ENCODE data around the gene WWOX. TPM values are rescaled to one million over a fixed set of nuclear protein-coding genes. Genes with fewer than 3 reads are reported as not detected.

The WWOX gene
- total RNA-seq, 1 donor, result 8.2 TPM

DNA sequence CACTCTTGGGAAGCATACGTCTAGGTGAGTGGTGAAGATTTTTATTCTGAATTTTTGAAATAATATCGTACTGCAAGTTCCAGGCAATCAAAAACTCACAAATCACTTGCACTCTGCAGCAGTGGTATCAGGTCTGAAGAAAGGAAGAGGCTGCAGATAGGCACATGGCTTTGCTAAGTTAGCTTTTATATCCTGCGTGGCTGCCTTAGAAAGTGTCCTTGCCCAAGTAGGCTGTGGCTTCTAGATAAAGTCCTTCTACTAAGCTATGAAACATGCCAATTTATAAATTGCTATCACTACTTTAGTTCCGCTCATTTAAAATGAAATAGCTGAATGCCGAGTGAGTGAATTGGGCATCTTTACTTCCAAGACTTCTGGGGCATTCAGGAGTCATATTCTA is 17.9 kb downstream of the WWOX start:
- H3K4me3 ChIP-seq (ENCODE audit: low read depth, low read length), result no peak overlapping the region
- no peak for DNase-seq (ENCODE audit: low read depth)
- TF ChIP-seq, protein P1, sequence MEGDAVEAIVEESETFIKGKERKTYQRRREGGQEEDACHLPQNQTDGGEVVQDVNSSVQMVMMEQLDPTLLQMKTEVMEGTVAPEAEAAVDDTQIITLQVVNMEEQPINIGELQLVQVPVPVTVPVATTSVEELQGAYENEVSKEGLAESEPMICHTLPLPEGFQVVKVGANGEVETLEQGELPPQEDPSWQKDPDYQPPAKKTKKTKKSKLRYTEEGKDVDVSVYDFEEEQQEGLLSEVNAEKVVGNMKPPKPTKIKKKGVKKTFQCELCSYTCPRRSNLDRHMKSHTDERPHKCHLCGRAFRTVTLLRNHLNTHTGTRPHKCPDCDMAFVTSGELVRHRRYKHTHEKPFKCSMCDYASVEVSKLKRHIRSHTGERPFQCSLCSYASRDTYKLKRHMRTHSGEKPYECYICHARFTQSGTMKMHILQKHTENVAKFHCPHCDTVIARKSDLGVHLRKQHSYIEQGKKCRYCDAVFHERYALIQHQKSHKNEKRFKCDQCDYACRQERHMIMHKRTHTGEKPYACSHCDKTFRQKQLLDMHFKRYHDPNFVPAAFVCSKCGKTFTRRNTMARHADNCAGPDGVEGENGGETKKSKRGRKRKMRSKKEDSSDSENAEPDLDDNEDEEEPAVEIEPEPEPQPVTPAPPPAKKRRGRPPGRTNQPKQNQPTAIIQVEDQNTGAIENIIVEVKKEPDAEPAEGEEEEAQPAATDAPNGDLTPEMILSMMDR (IDR thresholded peaks at IDR 0.05; ENCODE audit: insufficient read depth, low read depth, low read length), result no peak

DNA sequence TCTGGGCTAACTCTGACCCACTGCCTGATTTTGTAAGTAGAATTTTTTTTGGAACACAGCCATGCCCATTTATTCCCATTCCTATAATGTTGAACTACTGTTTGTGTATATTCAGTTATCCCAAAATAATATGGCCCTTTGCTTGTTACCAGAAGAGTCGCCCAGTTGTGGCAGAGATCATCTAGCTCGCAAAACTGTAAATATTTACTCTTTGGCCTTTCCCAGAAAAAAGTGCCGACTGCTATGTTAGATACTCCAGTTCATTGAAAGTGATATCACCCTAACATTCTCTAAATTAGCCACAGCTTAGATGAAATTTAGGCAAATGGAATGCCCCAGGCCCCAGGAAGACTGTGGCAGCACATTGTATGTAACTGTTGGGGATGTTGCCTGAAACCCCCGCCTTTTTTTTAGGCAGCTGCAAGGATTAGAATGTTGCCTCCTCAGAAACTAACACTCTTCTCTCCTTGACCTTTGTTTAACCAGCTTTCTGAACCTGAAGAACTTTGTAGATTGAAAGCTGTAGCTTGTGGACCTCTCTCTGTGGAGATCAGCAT is 19.1 kb downstream of the WWOX start:
- DNase-seq (ENCODE audit: low read depth), result no peak
- H3K4me3 ChIP-seq (ENCODE audit: low read depth, low read length), result no peak overlapping the region
- TF ChIP-seq, protein P1 (IDR thresholded peaks at IDR 0.05; ENCODE audit: insufficient read depth, low read depth, low read length), result no peak

DNA sequence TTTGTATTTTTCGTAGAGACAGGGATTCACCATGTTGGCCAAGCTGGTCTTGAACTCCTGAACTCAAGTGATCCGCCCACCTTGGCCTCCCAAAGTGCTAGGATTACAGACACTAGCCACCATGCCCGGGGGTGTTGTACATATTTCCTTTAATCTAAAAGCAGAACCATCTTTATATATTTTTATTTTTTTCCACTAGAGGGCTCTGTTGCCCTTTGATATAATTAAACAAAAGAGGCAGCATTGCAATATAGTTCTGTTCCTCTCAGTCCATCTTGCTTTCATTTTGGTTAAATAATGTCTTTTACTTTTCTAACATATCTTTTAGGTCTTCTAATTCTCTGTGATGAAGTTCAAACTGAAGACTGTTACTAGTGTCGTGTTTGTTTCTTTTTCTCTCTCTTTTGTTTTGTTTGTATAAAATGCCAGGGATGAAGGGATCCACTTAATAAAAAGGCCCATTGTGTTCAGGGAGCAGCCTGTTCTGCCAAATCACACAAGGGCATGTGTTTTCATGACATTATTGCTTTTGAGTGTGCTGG is 23.4 kb downstream of the WWOX start:
- DNase-seq (ENCODE audit: low read depth), result peak; percentile 69
- no peak overlapping the region for H3K4me3 ChIP-seq (ENCODE audit: low read depth, low read length)
- TF ChIP-seq, protein P1 (IDR thresholded peaks at IDR 0.05; ENCODE audit: insufficient read depth, low read depth, low read length), result peak; percentile 42

DNA sequence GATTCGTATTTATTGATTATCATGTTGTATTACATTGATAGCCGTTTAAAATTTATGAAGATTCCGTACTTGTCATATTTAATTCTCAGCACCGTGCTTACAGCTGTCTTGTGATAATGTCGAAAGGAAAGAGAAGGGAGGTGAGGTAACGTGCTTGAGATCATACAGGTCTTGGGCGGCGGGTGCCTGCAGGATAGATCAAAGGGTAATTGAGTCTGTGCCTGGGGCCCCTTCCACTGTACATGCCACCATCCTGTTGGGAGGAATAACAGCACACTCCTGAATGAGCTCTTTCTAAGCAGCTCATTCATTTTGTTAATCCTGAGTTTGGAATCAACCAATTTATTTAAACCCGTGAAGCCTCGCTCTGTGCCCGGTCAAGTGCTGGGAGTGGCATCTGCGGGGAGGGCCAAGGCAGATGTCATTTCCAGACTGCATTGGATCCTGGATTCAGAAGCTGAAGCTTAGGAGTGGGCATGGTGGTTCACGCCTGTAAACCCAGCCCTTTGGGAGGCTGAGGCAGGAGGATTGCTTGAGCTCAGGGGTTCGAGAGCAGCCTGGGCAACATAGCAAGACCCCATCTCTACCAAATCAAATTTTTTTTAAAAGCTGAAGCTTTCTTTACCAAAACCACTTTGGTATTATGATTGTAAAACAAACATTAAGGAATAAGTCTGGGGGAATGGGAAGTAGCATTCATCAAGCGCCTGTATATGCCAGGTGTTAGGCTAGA is 25.8 kb downstream of the WWOX start:
- DNase-seq (ENCODE audit: low read depth), result no peak
- TF ChIP-seq, protein P1 (IDR thresholded peaks at IDR 0.05; ENCODE audit: insufficient read depth, low read depth, low read length), result no peak
- no peak overlapping the region for H3K4me3 ChIP-seq (ENCODE audit: low read depth, low read length)

DNA sequence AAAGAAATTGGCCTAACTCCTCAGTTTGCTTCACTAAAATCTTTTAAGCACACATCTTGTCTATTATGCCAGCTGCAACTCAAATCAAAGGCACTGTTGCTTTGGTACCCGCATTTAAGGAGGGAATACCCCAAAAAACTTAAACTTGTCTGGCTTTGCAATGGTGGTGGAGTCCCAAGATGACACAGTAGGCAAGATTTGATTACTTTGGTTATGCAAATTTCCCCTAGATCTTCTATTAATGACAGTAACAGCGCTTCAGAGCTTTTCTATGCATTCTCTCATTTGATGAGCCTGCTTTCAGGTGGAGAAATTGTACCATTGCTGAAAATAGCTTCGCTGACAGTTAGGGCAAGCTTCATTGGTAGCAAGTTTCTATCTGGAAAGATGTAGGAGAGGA is 27.2 kb downstream of the WWOX start:
- no peak for DNase-seq (ENCODE audit: low read depth)
- TF ChIP-seq, protein P1 (IDR thresholded peaks at IDR 0.05; ENCODE audit: insufficient read depth, low read depth, low read length), result no peak
- H3K4me3 ChIP-seq (ENCODE audit: low read depth, low read length), result no peak overlapping the region

DNA sequence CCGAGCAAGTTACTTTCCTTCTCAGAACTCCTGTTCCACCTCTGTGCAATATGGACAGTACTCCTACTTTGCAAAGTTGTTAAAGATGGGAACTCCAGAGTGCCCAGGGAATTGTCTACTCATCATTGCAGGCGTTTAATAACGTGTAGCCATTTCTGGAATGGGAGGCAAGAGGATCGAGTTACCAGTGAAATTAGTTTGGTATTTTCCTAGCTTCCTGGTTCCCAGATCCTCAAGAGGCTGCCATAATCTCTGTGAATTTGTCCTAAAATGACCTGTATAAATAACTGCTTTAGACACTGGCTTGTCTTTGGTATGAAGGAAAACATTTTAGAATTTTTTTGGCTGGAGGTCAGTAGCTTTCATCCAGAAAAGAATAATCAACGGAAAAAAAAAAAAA is 27.7 kb downstream of the WWOX start:
- peak; percentile 67 for DNase-seq (ENCODE audit: low read depth)
- TF ChIP-seq, protein P1 (IDR thresholded peaks at IDR 0.05; ENCODE audit: insufficient read depth, low read depth, low read length), result no peak
- no peak overlapping the region for H3K4me3 ChIP-seq (ENCODE audit: low read depth, low read length)
